Measurements from ENCODE around the gene PCSK5.

Gene PCSK5

GRCh38 chr9:76085596-76085995, 195.1 kb downstream of the PCSK5 start:
- no peak overlapping the region for H2BK120ac ChIP-seq (ENCODE audit: low read depth, low read length)
- H3K14ac ChIP-seq (ENCODE audit: low read length in 2 of 2) = no peak overlapping the region
- no peak overlapping the region for H3K4me3 ChIP-seq (ENCODE audit: insufficient read depth in 1 of 2, low read depth in 1 of 2, low read length in 2 of 2)
- H3K4me1 ChIP-seq (ENCODE audit: control insufficient read depth, insufficient read depth, low read depth, low read length) = no peaks in the 10 kb centered on the region
- H3K4me2 ChIP-seq (ENCODE audit: low read length, poor library complexity, severe bottlenecking) = no peak overlapping the region
- H3K36me3 ChIP-seq (ENCODE audit: control insufficient read depth in 1 of 2, insufficient read depth in 2 of 2, low read depth in 1 of 2, low read length in 2 of 2) = no peaks in the 10 kb centered on the region
- H3K4ac ChIP-seq (ENCODE audit: low read depth in 1 of 2, low read length in 2 of 2) = no peak overlapping the region
- no peaks in the 10 kb centered on the region for H3K9me3 ChIP-seq (ENCODE audit: control insufficient read depth, low read length)
- no peak overlapping the region for H2AK5ac ChIP-seq (ENCODE audit: low read length, severe bottlenecking)
- H3K9ac ChIP-seq (ENCODE audit: low read length) = no peak overlapping the region
- no peaks in the 10 kb centered on the region for H3K27me3 ChIP-seq (ENCODE audit: control insufficient read depth in 1 of 2, insufficient read depth in 1 of 2, low read length in 2 of 2)
- no peak overlapping the region for H2BK12ac ChIP-seq (ENCODE audit: low read length in 2 of 2)
- H3K79me1 ChIP-seq (replicated peaks; ENCODE audit: low read length, poor library complexity, severe bottlenecking) = no peaks in the 10 kb centered on the region
- no peak overlapping the region for H3K27ac ChIP-seq (ENCODE audit: low read length, poor library complexity, severe bottlenecking)
- 92% methylated on average over 2 of the region's 2 CpGs for WGBS
- no peak overlapping the region for H2BK15ac ChIP-seq (ENCODE audit: low read depth, poor library complexity, severe bottlenecking)
- H2AFZ ChIP-seq (ENCODE audit: low read depth, low read length) = no peak overlapping the region
- DNase-seq = no peak
- no peak overlapping the region for H3K18ac ChIP-seq (ENCODE audit: low read depth in 1 of 2, low read length in 2 of 2)
- H2BK5ac ChIP-seq (ENCODE audit: low read depth, low read length, poor library complexity, severe bottlenecking) = no peak overlapping the region
- no peak overlapping the region for H4K8ac ChIP-seq (ENCODE audit: low read length)
- no peak overlapping the region for H4K91ac ChIP-seq (ENCODE audit: low read length)
- no peak overlapping the region for H3K23ac ChIP-seq (ENCODE audit: low read length in 2 of 2)

GRCh38 chr9:76086539-76086938, 196.1 kb downstream of the PCSK5 start:
- Histone ChIP-seq H3K9ac (ENCODE audit: low read length) (no peak overlapping the region), H3K79me1 (replicated peaks; ENCODE audit: low read length, poor library complexity, severe bottlenecking) (no peaks in the 10 kb centered on the region), H3K27me3 (ENCODE audit: control insufficient read depth in 1 of 2, insufficient read depth in 1 of 2, low read length in 2 of 2) (no peaks in the 10 kb centered on the region), H3K4me2 (ENCODE audit: low read length, poor library complexity, severe bottlenecking) (no peak overlapping the region), H3K14ac (ENCODE audit: low read length in 2 of 2) (no peak overlapping the region), H2BK12ac (ENCODE audit: low read length in 2 of 2) (no peak overlapping the region), H3K4me1 (ENCODE audit: control insufficient read depth, insufficient read depth, low read depth, low read length) (no peaks in the 10 kb centered on the region), H4K8ac (ENCODE audit: low read length) (no peak overlapping the region), H2BK15ac (ENCODE audit: low read depth, poor library complexity, severe bottlenecking) (no peak overlapping the region), H3K9me3 (ENCODE audit: control insufficient read depth, low read length) (no peaks in the 10 kb centered on the region), H3K36me3 (ENCODE audit: control insufficient read depth in 1 of 2, insufficient read depth in 2 of 2, low read depth in 1 of 2, low read length in 2 of 2) (no peaks in the 10 kb centered on the region), H3K4me3 (ENCODE audit: insufficient read depth in 1 of 2, low read depth in 1 of 2, low read length in 2 of 2) (no peak overlapping the region), H3K4ac (ENCODE audit: low read depth in 1 of 2, low read length in 2 of 2) (no peak overlapping the region), H2AK5ac (ENCODE audit: low read length, severe bottlenecking) (no peak overlapping the region), H4K91ac (ENCODE audit: low read length) (no peak overlapping the region), H2BK120ac (ENCODE audit: low read depth, low read length) (no peak overlapping the region), H2BK5ac (ENCODE audit: low read depth, low read length, poor library complexity, severe bottlenecking) (no peak overlapping the region), H3K18ac (ENCODE audit: low read depth in 1 of 2, low read length in 2 of 2) (no peak overlapping the region), H3K27ac (ENCODE audit: low read length, poor library complexity, severe bottlenecking) (no peak overlapping the region), H2AFZ (ENCODE audit: low read depth, low read length) (no peak overlapping the region), H3K23ac (ENCODE audit: low read length in 2 of 2) (no peak overlapping the region)
- no peak for DNase-seq
- 100% methylated on average over 1 of the region's 1 CpG for WGBS

DNA sequence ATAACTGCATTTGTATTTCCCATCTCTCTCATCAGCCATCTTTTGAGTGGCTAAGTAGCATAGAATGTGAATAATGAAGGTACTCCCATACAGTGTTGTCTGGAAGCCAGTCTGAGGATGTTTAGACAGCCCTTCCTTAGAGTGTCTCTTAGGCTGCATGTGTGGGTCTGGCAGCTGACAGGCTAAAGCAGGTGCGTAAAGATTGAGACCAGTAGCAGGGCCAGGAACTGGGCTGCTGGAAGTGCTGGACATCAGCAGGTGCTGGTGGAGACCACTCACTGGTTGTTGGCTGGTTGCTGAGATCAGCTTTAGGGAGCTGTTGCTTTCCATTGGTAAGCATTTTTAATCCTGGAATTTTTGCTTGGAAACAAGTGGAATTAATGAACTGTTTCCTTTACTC, 197.5 kb downstream of the PCSK5 start:
- Histone ChIP-seq H2BK5ac (ENCODE audit: low read depth, low read length, poor library complexity, severe bottlenecking) (no peak overlapping the region), H3K4me1 (ENCODE audit: control insufficient read depth, insufficient read depth, low read depth, low read length) (no peaks in the 10 kb centered on the region), H2AFZ (ENCODE audit: low read depth, low read length) (no peak overlapping the region), H3K4me2 (ENCODE audit: low read length, poor library complexity, severe bottlenecking) (no peak overlapping the region), H4K8ac (ENCODE audit: low read length) (no peak overlapping the region), H2AK5ac (ENCODE audit: low read length, severe bottlenecking) (no peak overlapping the region), H3K14ac (ENCODE audit: low read length in 2 of 2) (no peak overlapping the region), H2BK15ac (ENCODE audit: low read depth, poor library complexity, severe bottlenecking) (no peak overlapping the region), H3K9me3 (ENCODE audit: control insufficient read depth, low read length) (no peaks in the 10 kb centered on the region), H3K18ac (ENCODE audit: low read depth in 1 of 2, low read length in 2 of 2) (no peak overlapping the region), H3K36me3 (ENCODE audit: control insufficient read depth in 1 of 2, insufficient read depth in 2 of 2, low read depth in 1 of 2, low read length in 2 of 2) (no peaks in the 10 kb centered on the region), H2BK120ac (ENCODE audit: low read depth, low read length) (no peak overlapping the region), H2BK12ac (ENCODE audit: low read length in 2 of 2) (no peak overlapping the region), H3K4ac (ENCODE audit: low read depth in 1 of 2, low read length in 2 of 2) (no peak overlapping the region), H3K9ac (ENCODE audit: low read length) (no peak overlapping the region), H3K4me3 (ENCODE audit: insufficient read depth in 1 of 2, low read depth in 1 of 2, low read length in 2 of 2) (no peak overlapping the region), H3K27me3 (ENCODE audit: control insufficient read depth in 1 of 2, insufficient read depth in 1 of 2, low read length in 2 of 2) (no peaks in the 10 kb centered on the region), H4K91ac (ENCODE audit: low read length) (no peak overlapping the region), H3K27ac (ENCODE audit: low read length, poor library complexity, severe bottlenecking) (no peak overlapping the region), H3K79me1 (replicated peaks; ENCODE audit: low read length, poor library complexity, severe bottlenecking) (no peaks in the 10 kb centered on the region), H3K23ac (ENCODE audit: low read length in 2 of 2) (no peak overlapping the region)
- DNase-seq = no peak
- 100% methylated on average over 1 of the region's 1 CpG for WGBS

GRCh38 chr9:76090330-76090729, 199.9 kb downstream of the PCSK5 start:
- Histone ChIP-seq H2AFZ (ENCODE audit: low read depth, low read length) (no peak overlapping the region), H2BK12ac (ENCODE audit: low read length in 2 of 2) (no peak overlapping the region)

More at GRCh38 chr9:76090330-76090729, 199.9 kb downstream of the PCSK5 start:
- Histone ChIP-seq H3K36me3 (ENCODE audit: control insufficient read depth in 1 of 2, insufficient read depth in 2 of 2, low read depth in 1 of 2, low read length in 2 of 2) (no peaks in the 10 kb centered on the region), H3K9me3 (ENCODE audit: control insufficient read depth, low read length) (no peaks in the 10 kb centered on the region), H3K27ac (ENCODE audit: low read length, poor library complexity, severe bottlenecking) (no peak overlapping the region), H3K23ac (ENCODE audit: low read length in 2 of 2) (no peak overlapping the region), H2BK5ac (ENCODE audit: low read depth, low read length, poor library complexity, severe bottlenecking) (no peak overlapping the region), H4K8ac (ENCODE audit: low read length) (no peak overlapping the region), H2AK5ac (ENCODE audit: low read length, severe bottlenecking) (no peak overlapping the region), H2BK15ac (ENCODE audit: low read depth, poor library complexity, severe bottlenecking) (no peak overlapping the region), H3K4me2 (ENCODE audit: low read length, poor library complexity, severe bottlenecking) (no peak overlapping the region), H3K27me3 (ENCODE audit: control insufficient read depth in 1 of 2, insufficient read depth in 1 of 2, low read length in 2 of 2) (no peaks in the 10 kb centered on the region), H3K4ac (ENCODE audit: low read depth in 1 of 2, low read length in 2 of 2) (no peak overlapping the region), H3K14ac (ENCODE audit: low read length in 2 of 2) (no peak overlapping the region), H3K18ac (ENCODE audit: low read depth in 1 of 2, low read length in 2 of 2) (no peak overlapping the region), H3K4me3 (ENCODE audit: insufficient read depth in 1 of 2, low read depth in 1 of 2, low read length in 2 of 2) (no peak overlapping the region), H4K91ac (ENCODE audit: low read length) (no peak overlapping the region), H3K79me1 (replicated peaks; ENCODE audit: low read length, poor library complexity, severe bottlenecking) (no peaks in the 10 kb centered on the region), H2BK120ac (ENCODE audit: low read depth, low read length) (no peak overlapping the region), H3K9ac (ENCODE audit: low read length) (no peak overlapping the region), H3K4me1 (ENCODE audit: control insufficient read depth, insufficient read depth, low read depth, low read length) (no peaks in the 10 kb centered on the region)
- WGBS = 78% methylated on average over 5 of the region's 6 CpGs
- DNase-seq = no peak
